NOMO-1 treated with dmso at 0.1 percent for 144 hours (cell line): Measurements from ENCODE around the gene ABHD5.

Experiments used
- DNase-seq: peaks from one replicate; lab custom pipeline; 2025; ENCODE audit not compliant: unreplicated experiment; lab: John Stamatoyannopoulos, UW

The ABHD5 gene

GRCh38 chr3:43753741-43754715 lies 63.3 kb downstream of the ABHD5 start:
- DNase-seq = no peak

GRCh38 chr3:43755516-43756200 lies 64.9 kb downstream of the ABHD5 start:
- DNase-seq = no peak

DNA sequence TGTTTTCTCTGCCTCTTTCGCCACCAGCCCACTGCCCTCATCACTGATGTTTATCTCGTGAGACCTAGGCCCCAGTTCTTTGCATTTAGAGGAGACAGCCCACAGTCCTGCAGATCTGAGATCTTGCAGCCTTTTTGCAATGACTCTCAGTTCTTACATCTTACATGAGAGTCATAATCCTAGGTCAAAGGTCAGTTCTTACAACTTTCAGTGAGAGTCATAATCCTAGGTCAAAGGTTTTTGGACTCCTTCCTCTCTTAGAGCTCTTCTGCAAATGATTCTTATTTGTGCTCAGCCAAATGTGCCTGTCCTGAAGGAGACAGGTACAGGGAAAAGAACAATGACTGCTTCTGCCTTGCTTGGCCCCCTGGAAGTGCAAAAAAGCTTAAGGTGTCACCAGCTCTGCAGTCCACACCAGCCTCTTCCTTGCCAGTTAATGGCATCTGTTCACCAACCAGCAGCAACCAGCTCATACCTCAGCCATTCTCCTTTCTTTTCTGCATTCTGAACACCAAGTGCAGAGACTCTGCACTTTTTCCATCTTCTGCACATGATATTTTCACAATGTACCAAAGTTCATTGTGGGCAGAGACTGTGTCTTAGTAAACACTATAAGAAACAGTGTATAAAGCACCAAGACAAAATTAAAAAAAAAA lies 67.1 kb downstream of the ABHD5 start:
- no peak for DNase-seq

DNA sequence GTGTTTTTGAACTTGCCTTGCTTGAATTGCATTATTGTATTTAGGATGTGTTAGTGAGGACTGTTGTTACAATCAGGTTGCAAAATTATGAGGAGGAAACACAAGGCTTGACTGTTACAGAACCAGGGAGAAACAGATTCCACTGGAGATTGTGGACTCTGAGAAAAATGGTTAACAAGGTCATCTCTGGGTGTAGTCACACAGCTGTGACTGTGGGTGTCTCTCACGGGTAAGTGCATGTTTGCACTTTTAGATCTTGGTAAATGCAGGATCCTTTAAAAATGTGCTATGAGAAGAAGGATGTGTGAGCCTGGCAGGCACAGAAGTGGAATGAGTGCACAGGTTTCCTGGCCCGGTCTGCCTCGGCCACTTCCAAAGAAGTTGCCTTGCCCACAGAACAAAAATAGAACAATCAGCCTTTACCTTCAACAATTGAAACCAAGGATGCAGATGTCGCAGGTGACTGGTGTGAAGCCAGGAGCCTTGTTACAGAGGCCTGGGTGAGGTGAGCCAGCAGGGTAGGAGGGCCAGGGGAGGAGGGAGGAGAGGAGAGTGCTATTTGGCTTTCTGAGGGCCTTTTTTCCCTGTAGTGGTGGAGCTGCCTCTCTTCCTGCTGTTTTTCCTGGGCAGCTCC lies 68.0 kb downstream of the ABHD5 start:
- no peak for DNase-seq

- DNase-seq = no peak
Observed at GRCh38 chr3:43759297-43759782, 68.6 kb downstream of the ABHD5 start.

- no peak for DNase-seq
Observed at GRCh38 chr3:43759938-43760337, 69.2 kb downstream of the ABHD5 start.

DNA sequence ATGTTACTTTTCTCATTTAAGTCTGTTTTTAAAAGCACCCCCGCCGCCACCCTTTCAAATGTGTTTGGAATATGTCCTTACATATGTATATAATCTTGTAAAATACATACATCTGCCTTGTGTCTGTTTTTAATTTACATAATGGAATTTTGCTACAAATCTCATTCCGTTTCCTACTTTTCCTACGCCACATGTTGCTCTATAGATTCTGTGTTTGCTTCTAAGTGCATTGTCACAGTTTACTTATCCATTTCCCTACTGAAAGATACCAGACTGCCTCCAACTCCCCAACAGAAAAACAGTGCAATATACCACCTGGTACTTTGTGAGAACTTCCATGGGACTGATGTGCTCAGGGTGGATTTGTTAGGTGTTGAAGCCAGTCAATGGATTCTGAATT lies 70.2 kb downstream of the ABHD5 start:
- no peak for DNase-seq

DNA sequence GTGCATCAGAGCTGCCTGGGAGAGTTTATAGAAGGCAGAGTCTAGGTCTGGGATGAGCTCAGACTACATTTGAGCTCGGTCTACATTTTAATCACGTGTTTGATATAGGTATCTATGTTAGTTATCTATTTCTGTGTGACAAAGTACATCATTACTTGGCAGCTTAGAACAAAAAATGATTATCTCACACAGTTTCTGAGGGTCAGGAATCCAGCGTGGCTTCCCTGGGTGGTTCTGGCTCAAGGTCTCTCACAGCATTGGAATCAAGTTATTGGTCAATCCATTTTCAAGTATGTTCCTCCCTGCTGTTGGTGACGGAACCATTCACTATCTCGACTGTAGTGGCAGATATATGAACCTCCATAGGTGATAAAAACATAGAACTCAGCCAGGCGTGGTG lies 71.7 kb downstream of the ABHD5 start:
- no peak for DNase-seq

DNA sequence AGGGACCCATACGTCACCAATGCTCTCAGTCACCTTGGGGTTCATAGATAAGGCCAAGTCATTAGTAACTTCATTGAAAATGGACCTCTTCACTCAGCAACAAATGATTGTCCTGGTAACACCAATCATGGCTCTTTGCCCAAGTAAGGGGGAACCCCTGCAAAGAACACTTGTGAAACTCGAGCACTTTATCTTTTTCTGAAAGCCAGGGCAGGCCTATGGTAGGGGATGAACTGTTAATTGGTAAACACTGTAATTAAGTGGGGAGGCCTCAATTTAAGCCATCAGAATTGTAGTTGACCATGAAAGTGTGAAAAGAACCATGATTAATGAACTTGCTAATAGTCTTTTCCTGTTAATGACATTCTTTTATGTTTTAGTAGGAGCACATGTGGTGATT lies 73.3 kb downstream of the ABHD5 start:
- no peak for DNase-seq

DNA sequence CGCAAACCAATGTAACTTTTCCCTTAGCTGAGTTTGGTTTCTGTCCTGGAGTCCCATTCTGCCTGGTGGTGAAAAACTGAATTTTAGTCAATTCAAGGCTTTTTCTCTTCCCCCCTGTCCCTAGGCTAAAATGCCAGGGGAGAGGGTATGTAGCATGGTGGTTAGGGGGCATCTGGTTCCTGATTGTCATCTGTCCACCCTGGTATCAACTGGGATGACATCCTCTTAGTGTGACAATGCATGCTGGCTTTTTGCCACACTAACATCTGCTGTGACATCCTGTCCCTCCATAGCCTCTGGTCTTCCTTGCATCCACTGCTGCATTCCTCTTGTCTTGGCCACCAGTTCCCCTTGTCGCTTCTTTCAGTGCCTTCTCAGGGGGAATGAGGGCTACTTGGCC lies 73.7 kb downstream of the ABHD5 start:
- DNase-seq = no peak

DNA sequence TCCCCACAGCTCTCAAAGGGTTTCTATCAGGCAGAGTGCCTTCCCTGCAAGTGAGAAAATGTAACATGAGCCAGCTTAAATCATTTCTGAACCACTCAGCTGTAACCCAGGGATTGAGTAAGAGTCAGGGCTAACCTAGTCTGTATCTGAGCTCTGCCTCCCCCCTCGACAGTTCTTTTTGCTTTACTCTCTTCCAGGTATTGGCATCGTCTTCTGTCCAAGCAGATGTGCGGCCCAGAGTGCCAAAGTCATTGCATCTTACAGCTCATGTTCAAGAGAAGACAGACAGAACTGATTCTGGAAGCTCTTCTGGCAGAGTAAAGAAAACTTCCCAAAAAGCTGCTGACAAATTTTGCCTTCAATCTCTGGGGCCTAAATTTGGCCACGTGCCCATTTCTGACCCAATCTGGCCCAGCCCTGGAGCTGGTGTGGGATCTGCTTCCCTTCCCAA lies 74.8 kb downstream of the ABHD5 start:
- no peak for DNase-seq

GRCh38 chr3:43766672-43767465 lies 76.1 kb downstream of the ABHD5 start:
- no peak for DNase-seq

DNA sequence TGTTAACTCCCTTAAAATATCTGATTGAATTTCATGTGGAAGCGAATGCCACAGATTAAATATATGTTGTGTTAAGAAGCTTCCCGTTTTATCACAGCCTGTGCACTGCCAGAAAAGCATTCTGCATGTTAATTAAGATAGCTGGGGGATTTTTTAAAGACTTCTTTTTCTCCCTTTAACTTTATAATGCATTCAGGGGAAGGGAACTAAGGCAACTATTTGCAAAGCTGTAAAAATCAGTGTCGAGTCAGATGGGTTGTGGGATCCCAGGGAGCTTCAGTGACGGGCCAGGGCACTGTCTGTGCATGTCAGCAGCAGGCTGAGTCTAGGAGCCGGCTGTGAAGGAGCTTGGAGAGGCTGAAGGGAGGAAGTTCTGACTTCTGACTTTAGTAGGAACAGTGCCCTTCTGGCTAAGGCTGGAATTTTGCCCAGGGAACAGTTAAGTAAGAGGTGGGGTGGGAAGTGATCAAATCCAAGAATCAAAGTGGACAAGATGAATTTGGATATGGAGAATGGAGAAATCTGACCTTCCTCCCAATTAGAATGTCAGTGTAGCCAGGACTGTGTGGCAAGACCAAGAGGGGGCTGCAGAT lies 77.7 kb downstream of the ABHD5 start:
- DNase-seq = no peak

DNA sequence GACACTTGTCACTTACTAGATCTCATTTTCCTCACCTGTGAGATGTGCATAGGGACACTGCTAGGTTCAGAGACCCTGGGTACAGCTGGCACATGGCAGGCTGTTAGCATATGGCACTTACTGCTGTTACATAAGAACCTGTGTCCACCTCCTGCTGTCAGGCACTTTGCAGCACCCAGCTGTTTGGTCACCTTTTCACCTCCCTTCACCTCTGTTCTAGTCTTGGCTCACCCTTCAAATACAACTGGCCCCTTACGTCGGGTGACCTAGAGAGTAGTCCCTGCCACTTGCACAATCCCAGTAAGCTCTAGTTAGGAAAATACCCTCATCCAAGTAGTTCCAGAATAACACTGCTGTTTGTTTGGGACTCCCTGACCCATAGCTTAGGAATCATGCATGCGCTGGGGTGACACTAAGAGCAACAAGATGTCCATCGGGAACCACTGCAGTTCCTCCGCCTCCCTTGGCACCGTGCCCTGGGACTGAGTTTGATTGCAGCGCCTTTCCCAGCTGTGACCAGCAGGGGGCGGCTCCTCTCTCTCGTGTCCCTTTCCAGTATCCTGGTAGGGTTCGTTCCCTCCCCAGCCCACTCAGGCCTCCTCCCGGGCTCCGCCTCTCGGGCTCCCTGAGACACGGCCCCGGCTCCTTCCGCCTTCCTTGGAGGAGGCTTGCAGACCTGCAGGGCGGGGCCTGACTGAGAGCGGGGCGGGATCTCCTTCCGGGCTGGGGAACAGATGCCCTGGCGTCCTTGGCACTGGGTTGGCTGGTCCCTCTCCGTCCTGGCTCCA lies 78.6 kb downstream of the ABHD5 start:
- peak; percentile 80 for DNase-seq

DNA sequence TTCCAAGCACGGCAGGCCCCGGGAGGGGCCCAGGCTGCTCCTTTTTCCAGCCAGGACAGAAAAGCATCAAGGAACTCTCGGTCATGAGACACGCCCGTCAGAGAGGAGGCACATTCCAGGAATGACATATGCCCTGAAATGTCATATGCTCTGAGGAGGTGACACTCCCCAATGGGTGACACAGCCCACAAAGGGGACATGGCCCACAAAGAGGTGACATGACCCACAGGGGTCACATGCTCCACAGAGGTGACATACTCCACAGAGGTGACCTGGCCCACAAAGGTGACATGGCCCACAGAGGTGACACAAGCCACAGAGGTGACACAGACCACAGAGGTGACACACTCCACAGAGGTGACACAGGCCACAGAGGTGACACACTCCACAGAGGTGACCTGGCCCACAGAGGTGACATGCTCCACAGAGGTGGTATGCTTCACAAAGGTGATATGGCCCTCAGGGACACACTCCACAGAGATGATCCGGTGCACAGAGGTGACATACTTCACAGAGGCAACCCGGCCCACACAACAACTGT lies 79.2 kb downstream of the ABHD5 start:
- DNase-seq = no peak

DNA sequence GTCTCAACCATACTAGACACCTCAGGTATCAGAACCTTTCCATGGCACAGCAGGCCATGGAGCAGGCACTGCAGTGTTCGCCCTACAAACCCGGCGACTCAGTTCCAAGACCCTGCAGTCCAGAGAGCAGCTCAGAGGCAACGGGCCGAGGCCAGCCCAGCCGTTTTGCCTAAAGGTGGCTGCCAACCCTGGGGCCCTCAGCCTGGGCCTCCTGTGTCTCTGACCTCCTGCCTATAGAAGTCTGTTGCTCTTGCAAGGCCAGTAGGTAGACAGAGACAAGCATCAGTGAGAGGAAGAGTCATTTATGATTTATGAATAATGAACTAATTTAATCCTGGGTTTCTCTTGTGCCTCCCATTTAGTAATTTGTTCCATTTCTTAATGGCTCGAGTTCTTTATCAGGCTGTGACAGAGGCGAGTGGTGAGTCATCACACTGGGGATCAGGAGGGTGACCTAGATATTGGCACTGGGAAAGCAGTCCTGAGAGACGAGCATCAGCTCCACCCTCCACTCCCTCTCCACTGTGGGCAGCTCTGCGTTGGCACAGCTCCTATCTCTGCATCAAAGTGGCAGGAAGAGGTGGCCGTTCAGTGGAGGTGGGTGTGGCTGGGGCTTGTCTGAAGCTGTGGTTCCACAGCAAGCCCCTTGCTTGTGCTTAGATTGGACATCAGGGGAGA lies 79.8 kb downstream of the ABHD5 start:
- no peak for DNase-seq

- no peak for DNase-seq
Observed at GRCh38 chr3:43771610-43772009, 80.9 kb downstream of the ABHD5 start.
